Body of pancreas (tissue), 4 donors: Measurements from ENCODE around the gene CNTNAP5.

Experiments
- CTCF ChIP-seq, 7 experiments: fragments of 450-650 bp in 4 of 7; fragments of 200-600 bp in 3 of 7; sonication (generic) in 3 of 7; IDR thresholded peaks; one replicate each; pipeline ENCODE4 v1.5.1; 2016 to 2019; ENCODE audit warnings: antibody characterized with exemption in 7 of 7
- POLR2A ChIP-seq, 3 donors: fragments of 450-650 bp; IDR thresholded peaks; one replicate each; pipeline ENCODE4 v1.6.1; 2016; ENCODE audit warnings: antibody characterized with exemption in 3 of 3, mild to moderate bottlenecking in 2 of 3

GRCh38 chr2:124120246-124120645, 95.2 kb downstream of the CNTNAP5 start:
- TF ChIP-seq CTCF (IDR thresholded peaks at IDR 0.05) = no peak
- no peak for TF ChIP-seq POLR2A (IDR thresholded peaks at IDR 0.05)
